Gastroesophageal sphincter (tissue), 4 donors: ENCODE results near the gene SEMA3C. TPM values are rescaled to one million over a fixed set of nuclear protein-coding genes. Genes with fewer than 3 reads are reported as not detected.

Experiments used
- ATAC-seq: fragments of 150-250 bp; one replicate; pipeline ENCODE4 v1.9.1; 2016; ENCODE audit warnings: mild to moderate bottlenecking, moderate library complexity
- H3K27ac ChIP-seq, 4 donors: fragments of 200-600 bp; sonication (generic) in 3 of 4; 1 replicate in 3 of 4; 2 replicates in 1 of 4; pipeline ENCODE4 v1.5.1; 2016 to 2019
- H3K27me3 ChIP-seq: fragments of 200-600 bp; sonication (generic); one replicate; pipeline ENCODE4 v1.5.1; 2019
- H3K36me3 ChIP-seq, 2 donors: fragments of 200-600 bp; sonication (generic); one replicate each; pipeline ENCODE4 v1.5.1; 2019; ENCODE audit warnings: control low read depth in 1 of 2
- H3K4me1 ChIP-seq, 3 donors: fragments of 200-600 bp; sonication (generic); 1 replicate in 2 of 3; 2 replicates in 1 of 3; pipeline ENCODE4 v1.5.1; 2016 to 2019; ENCODE audit warnings: control low read depth in 2 of 3
- H3K4me3 ChIP-seq, 2 donors: fragments of 200-600 bp; sonication (generic); one replicate each; pipeline ENCODE4 v1.5.1; 2019; ENCODE audit warnings: mild to moderate bottlenecking in 1 of 2, moderate library complexity in 1 of 2
- H3K9me3 ChIP-seq, 3 donors: fragments of 200-600 bp; sonication (generic); one replicate each; pipeline ENCODE4 v1.5.1; 2017 to 2019; ENCODE audit warnings: control low read depth in 2 of 3
- CTCF ChIP-seq, 4 experiments: fragments of 200-600 bp in 2 of 4; fragments of 450-650 bp in 2 of 4; sonication (generic) in 1 of 4; IDR thresholded peaks; one replicate each; pipeline ENCODE4 v1.5.1; 2017 to 2019; ENCODE audit warnings: antibody characterized with exemption in 4 of 4, mild to moderate bottlenecking in 2 of 4, moderate library complexity in 2 of 4
- EP300 ChIP-seq: sonication (generic); formaldehyde crosslinking; IDR thresholded peaks from one replicate; pipeline ENCODE4 v1.6.1; 2017; ENCODE audit warnings: antibody characterized with exemption, mild to moderate bottlenecking
- POLR2A ChIP-seq, 2 donors: fragments of 450-650 bp; IDR thresholded peaks; one replicate each; pipeline ENCODE4 v1.6.1; 2017; ENCODE audit warnings: antibody characterized with exemption in 2 of 2, mild to moderate bottlenecking in 2 of 2, moderate library complexity in 1 of 2
- POLR2AphosphoS5 ChIP-seq: sonication (generic); formaldehyde crosslinking; IDR thresholded peaks from one replicate; pipeline ENCODE4 v1.6.1; 2017; ENCODE audit warnings: antibody characterized with exemption
- WGBS, 2 donors: methylation state at CpG; one replicate each; pipeline ENCODE4 v1.1.5; 2018; ENCODE audit warnings: low coverage in 1 of 2; 5-methylcytosine and 5-hydroxymethylcytosine counted together
- total RNA-seq, 4 donors: library from RNA; depleted of rRNA; stranded (reverse); fragments of >200 nt; gene quantifications; one replicate each; pipeline ENCODE4 v1.1.0, GENCODE V29; 2016

The SEMA3C gene
- total RNA-seq, 4 donors from 2014 or later, result 115 to 189 (median 160) TPM

GRCh38 chr7:80960244-80960795 is 41.5 kb upstream of the SEMA3C start:
- TF ChIP-seq CTCF (IDR thresholded peaks at IDR 0.05) (no peak), POLR2A (IDR thresholded peaks at IDR 0.05) (no peak)
- Histone ChIP-seq H3K27ac (no peak overlapping the region), H3K4me1 (no peaks in the 10 kb centered on the region), H3K36me3 (no peaks in the 10 kb centered on the region), H3K9me3 (no peaks in the 10 kb centered on the region), H3K4me3 (no peak overlapping the region), H3K27me3 (no peaks in the 10 kb centered on the region)
- no peak for ATAC-seq
- 77 to 92% methylated on average over 2 of the region's 2 CpGs for WGBS, 2 donors

GRCh38 chr7:80957226-80957777 is 38.5 kb upstream of the SEMA3C start:
- WGBS, 2 donors, result 76 to 89% methylated on average over 1 to 2 of the region's 3 CpGs
- no peak overlapping the region for H3K4me3 ChIP-seq
- no peaks in the 10 kb centered on the region for H3K36me3 ChIP-seq
- no peaks in the 10 kb centered on the region for H3K27me3 ChIP-seq
- no peak overlapping the region for H3K27ac ChIP-seq
- H3K9me3 ChIP-seq, result no peaks in the 10 kb centered on the region
- no peak for ATAC-seq
- TF ChIP-seq POLR2AphosphoS5 (no peak), POLR2A (IDR thresholded peaks at IDR 0.05) (no peak), CTCF (IDR thresholded peaks at IDR 0.05) (no peak), EP300 (no peak)
- no peaks in the 10 kb centered on the region for H3K4me1 ChIP-seq

- 69 to 89% methylated on average over 1 of the region's 1 CpG for WGBS, 2 donors
- H3K27me3 ChIP-seq, result no peaks in the 10 kb centered on the region
- no peaks in the 10 kb centered on the region for H3K36me3 ChIP-seq
- H3K4me1 ChIP-seq, result no peaks in the 10 kb centered on the region
- H3K9me3 ChIP-seq, result no peaks in the 10 kb centered on the region
- no peak for ATAC-seq
- H3K4me3 ChIP-seq, result no peak overlapping the region
- H3K27ac ChIP-seq, result no peak overlapping the region
- TF ChIP-seq POLR2AphosphoS5 (no peak), CTCF (IDR thresholded peaks at IDR 0.05) (no peak), POLR2A (IDR thresholded peaks at IDR 0.05) (no peak)
Measured at GRCh38 chr7:80954191-80954590, 35.3 kb upstream of the SEMA3C start.

- ATAC-seq, result no peak
- Histone ChIP-seq H3K27ac (no peak overlapping the region), H3K4me1 (peaks cover 0 to 9% (median 0%) of the 10 kb centered on the region in 3 donors), H3K27me3 (no peaks in the 10 kb centered on the region), H3K9me3 (no peaks in the 10 kb centered on the region), H3K36me3 (no peaks in the 10 kb centered on the region), H3K4me3 (no peak overlapping the region)
- no peak for TF ChIP-seq POLR2AphosphoS5
- no peak for TF ChIP-seq EP300
- no peak for TF ChIP-seq CTCF (IDR thresholded peaks at IDR 0.05)
- TF ChIP-seq POLR2A (IDR thresholded peaks at IDR 0.05), result no peak
- 7 to 22% methylated on average over 2 of the region's 2 CpGs for WGBS, 2 donors
Measured at GRCh38 chr7:80950550-80950967, 31.7 kb upstream of the SEMA3C start.

- H3K36me3 ChIP-seq, result no peaks in the 10 kb centered on the region
- WGBS, 2 donors, result 76 to 80% methylated on average over 1 of the region's 1 CpG
- no peak overlapping the region for H3K4me3 ChIP-seq
- H3K9me3 ChIP-seq, result no peaks in the 10 kb centered on the region
- TF ChIP-seq CTCF (IDR thresholded peaks at IDR 0.05), result no peak
- no peak for TF ChIP-seq POLR2A (IDR thresholded peaks at IDR 0.05)
- TF ChIP-seq POLR2AphosphoS5, result no peak
- no peak for TF ChIP-seq EP300
- H3K4me1 ChIP-seq, result peaks cover 0 to 11% (median 0%) of the 10 kb centered on the region in 3 donors
- no peaks in the 10 kb centered on the region for H3K27me3 ChIP-seq
- H3K27ac ChIP-seq, result no peak overlapping the region
- ATAC-seq, result no peak
Measured at GRCh38 chr7:80949449-80949848, 30.6 kb upstream of the SEMA3C start.
